Stimulated activated memory B cell treated with anti-CD40 and anti-IgM and Interleukin-4, amounts not matched to agents 10 μg/mL and 1 μg/mL and 100 μg/mL, for 72 hours (primary cell): ENCODE measurements around the gene PCMTD2.

ENCODE experiments used
- ATAC-seq: fragments of 150-1000 bp; cut with Tn5 transposase; 2 replicates; pipeline ENCODE4 v1.10.0; 2021
- H3K27ac Mint-ChIP-seq: one replicate; pipeline ENCODE4 v1.8.0; 2022; ENCODE audit warnings: mild to moderate bottlenecking, mixed read lengths
- H3K27me3 Mint-ChIP-seq: one replicate; pipeline ENCODE4 v1.8.0; 2022; ENCODE audit warnings: mixed read lengths
- H3K36me3 Mint-ChIP-seq: one replicate; pipeline ENCODE4 v1.8.0; 2022; ENCODE audit warnings: mixed read lengths
- H3K4me1 Mint-ChIP-seq: one replicate; pipeline ENCODE4 v1.8.0; 2022; ENCODE audit warnings: mixed read lengths
- H3K4me3 Mint-ChIP-seq: one replicate; pipeline ENCODE4 v1.8.0; 2022; ENCODE audit warnings: mild to moderate bottlenecking, moderate library complexity, mixed read lengths
- H3K9me3 Mint-ChIP-seq: one replicate; pipeline ENCODE4 v1.8.0; 2022; ENCODE audit warnings: mixed read lengths

The PCMTD2 gene

GRCh38 chr20:64255361-64256281, at the start of gene PCMTD2:
Gene PCMTD2, plus strand, starts transcription at chr20:64255748. Its CDS starts 4,218 bp downstream, at chr20:64259966.
- H3K4me1 Mint-ChIP-seq, result peaks cover 66% of the 10 kb centered on the region
- H3K36me3 Mint-ChIP-seq, result peaks cover 13% of the 10 kb centered on the region
- peak within 1 kb of the TSS; percentile 99 for H3K27ac Mint-ChIP-seq
- no peaks in the 10 kb centered on the region for H3K9me3 Mint-ChIP-seq
- H3K27me3 Mint-ChIP-seq, result no peaks in the 10 kb centered on the region
- peak; percentile 94 for ATAC-seq
- peak within 1 kb of the TSS; percentile 100 for H3K4me3 Mint-ChIP-seq

- peaks cover 21% of the 10 kb centered on the region for H3K27me3 Mint-ChIP-seq
- H3K4me1 Mint-ChIP-seq, result no peaks in the 10 kb centered on the region
- H3K27ac Mint-ChIP-seq, result no peak overlapping the region
Measured at GRCh38 chr20:64206614-64207013, 48.9 kb upstream of the PCMTD2 start.

GRCh38 chr20:64207641-64208590, 47.6 kb upstream of the PCMTD2 start:
- no peak for ATAC-seq
- Mint-ChIP-seq H3K27ac (no peak overlapping the region), H3K4me3 (no peak overlapping the region), H3K27me3 (peaks cover 21% of the 10 kb centered on the region), H3K4me1 (no peaks in the 10 kb centered on the region), H3K9me3 (no peaks in the 10 kb centered on the region), H3K36me3 (peaks cover 6% of the 10 kb centered on the region)

More at GRCh38 chr20:64206614-64207013, 48.9 kb upstream of the PCMTD2 start:
- peaks cover 6% of the 10 kb centered on the region for H3K36me3 Mint-ChIP-seq
- no peak for ATAC-seq
- no peaks in the 10 kb centered on the region for H3K9me3 Mint-ChIP-seq
- no peak overlapping the region for H3K4me3 Mint-ChIP-seq

GRCh38 chr20:64209148-64209547, 46.4 kb upstream of the PCMTD2 start:
- Mint-ChIP-seq H3K36me3 (peaks cover 6% of the 10 kb centered on the region), H3K4me1 (no peaks in the 10 kb centered on the region), H3K9me3 (no peaks in the 10 kb centered on the region), H3K27me3 (peaks cover 21% of the 10 kb centered on the region), H3K27ac (no peak overlapping the region), H3K4me3 (no peak overlapping the region)
- no peak for ATAC-seq

GRCh38 chr20:64210656-64211369, 44.7 kb upstream of the PCMTD2 start:
- no peak overlapping the region for H3K27ac Mint-ChIP-seq
- no peaks in the 10 kb centered on the region for H3K9me3 Mint-ChIP-seq
- peaks cover 21% of the 10 kb centered on the region for H3K27me3 Mint-ChIP-seq
- ATAC-seq, result no peak
- no peak overlapping the region for H3K4me3 Mint-ChIP-seq
- H3K4me1 Mint-ChIP-seq, result no peaks in the 10 kb centered on the region
- peaks cover 6% of the 10 kb centered on the region for H3K36me3 Mint-ChIP-seq

- H3K27me3 Mint-ChIP-seq, result peaks cover 21% of the 10 kb centered on the region
Measured at GRCh38 chr20:64211874-64212658, 43.5 kb upstream of the PCMTD2 start.

GRCh38 chr20:64212755-64213154, 42.8 kb upstream of the PCMTD2 start:
- no peaks in the 10 kb centered on the region for H3K9me3 Mint-ChIP-seq
- H3K4me1 Mint-ChIP-seq, result no peaks in the 10 kb centered on the region
- H3K27me3 Mint-ChIP-seq, result peaks cover 21% of the 10 kb centered on the region

More at GRCh38 chr20:64211874-64212658, 43.5 kb upstream of the PCMTD2 start:
- H3K4me3 Mint-ChIP-seq, result no peak overlapping the region
- no peaks in the 10 kb centered on the region for H3K4me1 Mint-ChIP-seq
- no peaks in the 10 kb centered on the region for H3K9me3 Mint-ChIP-seq
- no peak overlapping the region for H3K27ac Mint-ChIP-seq
- peaks cover 6% of the 10 kb centered on the region for H3K36me3 Mint-ChIP-seq
- no peak for ATAC-seq

GRCh38 chr20:64214113-64214512, 41.4 kb upstream of the PCMTD2 start:
- H3K4me3 Mint-ChIP-seq, result no peak overlapping the region
- H3K9me3 Mint-ChIP-seq, result no peaks in the 10 kb centered on the region
- H3K36me3 Mint-ChIP-seq, result no peaks in the 10 kb centered on the region
- no peaks in the 10 kb centered on the region for H3K4me1 Mint-ChIP-seq
- no peak overlapping the region for H3K27ac Mint-ChIP-seq
- peaks cover 9% of the 10 kb centered on the region for H3K27me3 Mint-ChIP-seq
- no peak for ATAC-seq

More at GRCh38 chr20:64212755-64213154, 42.8 kb upstream of the PCMTD2 start:
- H3K36me3 Mint-ChIP-seq, result peaks cover 1% of the 10 kb centered on the region
- ATAC-seq, result no peak
- no peak overlapping the region for H3K4me3 Mint-ChIP-seq
- H3K27ac Mint-ChIP-seq, result no peak overlapping the region

- no peak for ATAC-seq
- Mint-ChIP-seq H3K9me3 (no peaks in the 10 kb centered on the region), H3K36me3 (no peaks in the 10 kb centered on the region), H3K27ac (no peak overlapping the region), H3K4me3 (no peak overlapping the region), H3K27me3 (peaks cover under 1% of the 10 kb centered on the region), H3K4me1 (no peaks in the 10 kb centered on the region)
Measured at GRCh38 chr20:64214952-64215351, 40.6 kb upstream of the PCMTD2 start.

DNA sequence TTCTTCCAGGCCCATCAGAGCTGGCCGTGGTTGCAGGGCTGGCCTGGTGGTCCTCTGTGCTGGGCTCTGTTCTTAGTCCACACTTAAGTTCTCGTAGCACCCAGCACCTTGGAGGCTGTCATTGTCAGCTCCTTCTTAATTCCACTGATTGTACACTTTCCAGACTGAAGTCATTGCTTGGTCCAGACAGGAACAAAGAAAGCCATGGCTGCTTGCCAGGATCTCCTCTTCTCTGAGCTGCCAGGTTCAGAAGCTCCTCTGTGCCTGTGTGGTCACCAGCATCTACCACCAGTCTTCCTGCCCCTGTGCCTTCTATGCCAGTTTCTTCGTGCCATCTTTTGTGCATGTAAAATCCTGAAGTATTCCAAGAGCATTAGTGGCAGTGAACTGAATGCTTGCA, 39.5 kb upstream of the PCMTD2 start:
- ATAC-seq, result no peak
- Mint-ChIP-seq H3K4me1 (no peaks in the 10 kb centered on the region), H3K4me3 (no peak overlapping the region), H3K36me3 (no peaks in the 10 kb centered on the region), H3K27me3 (no peaks in the 10 kb centered on the region), H3K27ac (no peak overlapping the region), H3K9me3 (no peaks in the 10 kb centered on the region)

GRCh38 chr20:64216910-64217309, 38.6 kb upstream of the PCMTD2 start:
- Mint-ChIP-seq H3K36me3 (no peaks in the 10 kb centered on the region), H3K27ac (no peak overlapping the region), H3K27me3 (no peaks in the 10 kb centered on the region), H3K9me3 (no peaks in the 10 kb centered on the region), H3K4me3 (no peak overlapping the region), H3K4me1 (no peaks in the 10 kb centered on the region)
- ATAC-seq, result no peak

- Mint-ChIP-seq H3K36me3 (no peaks in the 10 kb centered on the region), H3K27ac (no peak overlapping the region), H3K4me3 (no peak overlapping the region), H3K4me1 (no peaks in the 10 kb centered on the region), H3K27me3 (peaks cover under 1% of the 10 kb centered on the region), H3K9me3 (no peaks in the 10 kb centered on the region)
- ATAC-seq, result no peak
Measured at GRCh38 chr20:64217539-64218221, 37.9 kb upstream of the PCMTD2 start.

DNA sequence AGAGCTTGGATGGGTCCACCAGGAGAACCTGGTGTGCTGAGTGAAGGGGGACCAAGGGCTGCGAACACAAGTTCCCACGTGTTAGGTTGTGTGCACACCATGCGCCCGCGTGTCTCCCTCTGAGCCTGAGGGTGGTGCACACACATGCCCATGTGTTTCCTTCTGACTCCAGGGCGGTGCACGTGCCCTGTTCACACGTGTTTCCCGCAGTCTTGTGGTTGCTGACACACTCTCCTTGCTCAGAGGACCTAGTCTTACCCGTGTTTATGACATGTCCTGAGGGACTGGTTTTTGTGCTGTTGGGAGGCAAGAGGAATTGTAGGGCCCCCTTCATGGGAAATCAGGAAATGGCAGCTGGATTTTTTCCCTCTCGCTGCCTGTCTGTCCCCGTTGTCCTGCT, 36.3 kb upstream of the PCMTD2 start:
- Mint-ChIP-seq H3K27me3 (peaks cover 16% of the 10 kb centered on the region), H3K36me3 (no peaks in the 10 kb centered on the region), H3K4me3 (no peak overlapping the region), H3K27ac (no peak overlapping the region), H3K9me3 (no peaks in the 10 kb centered on the region), H3K4me1 (no peaks in the 10 kb centered on the region)
- ATAC-seq, result no peak

DNA sequence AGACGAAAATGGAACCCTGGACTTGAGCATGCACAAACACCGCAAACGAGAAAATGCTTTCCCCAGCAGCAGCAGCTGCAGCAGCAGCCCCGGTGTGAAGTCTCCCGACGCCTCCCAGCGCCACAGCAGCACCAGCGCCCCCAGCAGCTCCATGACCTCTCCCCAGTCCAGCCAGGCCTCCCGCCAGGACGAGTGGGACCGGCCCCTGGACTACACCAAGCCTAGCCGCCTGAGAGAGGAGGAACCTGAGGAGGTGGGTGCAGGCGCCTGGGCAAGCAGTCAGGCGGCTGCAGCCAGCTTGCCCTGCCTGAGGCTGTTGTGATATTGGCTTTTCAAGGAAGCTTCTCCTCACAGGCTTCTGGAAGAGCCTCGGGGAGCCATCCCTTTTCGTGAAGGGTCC, 35.8 kb upstream of the PCMTD2 start:
- no peaks in the 10 kb centered on the region for H3K9me3 Mint-ChIP-seq
- H3K4me3 Mint-ChIP-seq, result no peak overlapping the region
- no peaks in the 10 kb centered on the region for H3K36me3 Mint-ChIP-seq
- no peak overlapping the region for H3K27ac Mint-ChIP-seq
- H3K4me1 Mint-ChIP-seq, result no peaks in the 10 kb centered on the region
- no peak for ATAC-seq
- peaks cover 20% of the 10 kb centered on the region for H3K27me3 Mint-ChIP-seq
